DMS153 treated with DMSO at 0.1 percent for 48 hours (cell line): ENCODE measurements around the gene LNPK.
"Not testable (repeated sequence)": the region's sequence is repeated elsewhere in the genome, so short reads cannot be mapped to it uniquely, and the experiment has no call there.

Experiments
- DNase-seq: peaks from one replicate; lab custom pipeline; 2025; ENCODE audit not compliant: unreplicated experiment; lab: John Stamatoyannopoulos, UW

Gene LNPK

GRCh38 chr2:175976391-175977157, 25.5 kb downstream of the LNPK start:
- no peak for DNase-seq

GRCh38 chr2:175973373-175973772, 28.7 kb downstream of the LNPK start:
- DNase-seq, result no peak

DNA sequence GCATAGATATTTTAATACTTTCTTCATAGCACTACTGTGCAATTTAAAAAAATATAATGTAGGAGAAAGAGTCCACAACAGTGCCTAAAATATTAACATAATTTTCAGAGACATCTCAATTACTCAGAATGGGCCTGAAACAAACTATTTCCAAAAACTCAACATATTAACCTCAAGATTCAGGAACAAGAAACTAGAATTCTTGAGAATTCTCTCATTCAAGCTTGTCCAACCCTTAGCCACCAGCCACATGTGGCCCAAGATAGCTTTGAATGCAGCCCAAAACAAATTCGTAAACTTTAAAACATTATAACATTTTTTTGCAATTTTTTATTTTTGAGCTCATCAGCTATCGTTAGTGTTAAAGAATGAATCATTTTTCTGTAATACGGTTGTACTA, 35.2 kb downstream of the LNPK start:
- DNase-seq, result no peak

DNA sequence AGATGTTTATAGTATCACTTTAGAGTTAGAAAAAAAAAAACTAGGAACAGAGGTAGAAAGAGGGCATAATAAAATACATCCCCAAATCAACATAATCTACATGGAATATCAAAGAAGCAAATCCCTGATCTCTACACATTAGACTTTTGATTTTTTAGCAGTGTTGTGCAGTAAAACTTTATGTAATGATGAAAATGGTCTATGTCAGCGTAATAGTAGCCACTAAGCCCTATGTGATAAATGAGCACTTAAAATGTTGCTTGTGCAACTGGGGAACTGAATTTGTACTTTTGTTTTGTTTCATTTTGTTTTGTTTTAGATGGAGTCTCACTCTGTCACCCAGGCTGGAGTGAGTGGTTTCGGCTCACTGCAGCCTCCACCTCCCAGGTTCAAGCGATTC, 36.3 kb downstream of the LNPK start:
- no peak for DNase-seq

DNA sequence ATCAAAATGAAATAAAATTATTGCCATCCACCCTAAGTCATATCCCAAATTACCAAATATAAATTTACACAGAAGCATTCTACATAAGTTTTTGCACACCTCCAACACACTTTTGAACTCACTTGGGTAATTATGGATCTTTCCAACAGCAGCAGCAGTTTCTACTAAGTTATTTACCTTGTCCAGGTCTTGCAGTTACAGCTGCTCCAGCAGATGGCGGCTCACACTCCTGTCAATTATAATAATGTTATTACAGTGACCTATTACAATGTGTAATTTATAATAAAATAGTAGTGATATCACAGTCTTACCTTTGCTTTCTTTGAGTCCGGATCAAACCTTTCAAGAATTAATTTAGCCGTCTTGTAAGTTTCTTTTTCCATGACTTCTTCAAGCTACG, 37.9 kb downstream of the LNPK start:
- DNase-seq, result peak; percentile 11

GRCh38 chr2:175963171-175963570, 38.9 kb downstream of the LNPK start:
- not testable (repeated sequence) for DNase-seq

DNA sequence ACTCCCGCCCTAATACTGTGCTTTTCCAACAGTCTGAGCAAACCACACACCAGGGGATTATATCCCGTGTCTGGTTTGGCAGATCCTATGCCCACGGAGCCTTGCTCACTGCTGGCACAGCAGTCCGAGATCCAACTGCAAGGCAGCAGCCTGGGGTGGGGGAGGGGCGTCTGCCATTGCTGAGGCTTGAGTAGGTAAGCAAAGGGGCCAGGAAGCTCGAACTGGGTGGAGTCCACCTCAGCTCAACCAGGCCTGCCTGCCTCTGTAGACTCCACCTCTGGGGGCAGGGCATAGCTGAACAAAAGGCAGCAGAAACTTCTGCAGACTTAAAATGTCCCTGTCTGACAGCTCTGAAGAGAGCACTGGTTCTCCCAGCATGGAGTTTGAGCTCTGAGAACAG, 44.2 kb downstream of the LNPK start:
- DNase-seq, result no peak

GRCh38 chr2:175955136-175955535, 46.9 kb downstream of the LNPK start:
- no peak for DNase-seq

DNA sequence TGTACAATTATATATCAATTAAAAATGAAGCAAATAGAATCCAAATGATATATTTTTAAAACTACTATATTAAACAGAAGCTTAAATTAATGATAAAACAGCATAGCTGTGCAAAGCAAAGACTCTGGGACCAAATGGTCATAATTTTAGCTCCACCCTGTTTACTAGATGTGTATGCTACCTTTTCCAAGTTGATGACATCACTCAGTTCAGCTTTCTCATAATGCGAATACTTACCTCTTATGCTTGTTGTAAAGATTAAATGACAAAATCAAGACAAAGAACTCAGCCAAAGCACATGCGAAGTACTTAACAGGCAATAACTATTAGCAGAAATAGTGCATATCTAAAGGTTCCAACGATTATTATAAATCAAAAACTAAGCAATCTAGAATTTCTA, 51.6 kb downstream of the LNPK start:
- no peak for DNase-seq

GRCh38 chr2:175948191-175948590, 53.9 kb downstream of the LNPK start:
- DNase-seq, result no peak

GRCh38 chr2:175947073-175947472, 55.0 kb downstream of the LNPK start:
- DNase-seq, result no peak

- no peak for DNase-seq
Observed at GRCh38 chr2:175941699-175942098, 60.4 kb downstream of the LNPK start.

GRCh38 chr2:175937216-175937615, 64.9 kb downstream of the LNPK start:
- DNase-seq, result no peak

- DNase-seq, result no peak
Observed at GRCh38 chr2:175935289-175936181, 66.5 kb downstream of the LNPK start.

DNA sequence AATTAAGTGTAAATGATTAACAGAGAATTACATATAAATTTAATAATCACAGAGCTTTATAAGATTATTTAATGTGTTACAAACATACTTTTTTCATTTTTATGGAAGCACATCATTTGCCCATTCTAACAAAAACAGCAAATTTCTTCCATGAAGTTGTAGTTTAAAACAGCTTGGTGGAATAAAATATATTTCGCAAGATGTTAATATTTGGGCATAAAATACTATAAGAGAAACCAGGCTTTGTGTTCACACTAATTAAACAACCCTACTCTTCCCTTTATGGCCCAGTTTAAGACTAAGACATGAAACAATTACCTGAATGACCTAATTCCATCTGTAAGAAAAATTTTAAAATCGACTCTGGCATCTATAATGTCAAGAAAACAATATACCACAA, 69.4 kb downstream of the LNPK start:
- no peak for DNase-seq

GRCh38 chr2:175931805-175932204, 70.3 kb downstream of the LNPK start:
- no peak for DNase-seq

DNA sequence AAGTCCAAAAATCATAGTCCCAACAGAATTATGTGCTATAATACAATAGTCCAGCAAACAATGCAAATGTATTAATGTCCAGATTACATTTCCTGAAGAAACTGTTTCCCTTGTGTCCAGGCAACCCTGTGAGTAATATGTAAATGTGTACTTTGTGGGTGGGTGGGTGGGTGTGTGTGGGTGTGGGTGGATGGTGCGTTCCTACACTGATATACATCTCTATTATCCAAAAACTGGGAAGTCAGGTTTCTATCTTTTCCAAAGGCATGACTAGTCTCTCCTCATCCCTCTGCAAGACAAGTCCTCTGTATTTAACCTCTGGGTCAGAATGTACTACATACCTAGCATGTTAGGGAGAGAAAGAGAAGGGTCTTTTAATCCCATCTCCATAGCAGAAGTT, 71.6 kb downstream of the LNPK start:
- DNase-seq, result no peak

DNA sequence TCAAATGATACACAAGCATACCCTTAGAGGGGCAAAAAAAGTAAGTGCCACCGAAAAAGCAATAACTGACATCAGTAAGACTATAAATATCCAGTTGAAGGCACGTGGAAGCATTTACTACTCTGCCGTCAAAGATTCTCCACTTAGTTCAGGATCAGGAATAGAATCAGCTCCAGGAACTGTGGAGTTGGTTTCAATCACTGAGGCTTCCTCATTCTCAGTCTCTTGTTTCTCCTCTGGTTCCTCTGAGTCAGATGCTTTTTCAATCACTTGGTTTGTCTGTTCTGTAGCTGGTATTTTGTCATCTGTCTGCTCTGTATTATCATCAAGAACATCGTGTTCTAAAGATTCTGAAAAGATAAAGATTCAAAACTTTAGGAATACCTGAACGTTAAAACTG, 72.2 kb downstream of the LNPK start:
- no peak for DNase-seq

- DNase-seq, result no peak
Observed at GRCh38 chr2:175926272-175926671, 75.8 kb downstream of the LNPK start.

GRCh38 chr2:175922160-175922559, 79.9 kb downstream of the LNPK start:
- no peak for DNase-seq

- no peak for DNase-seq
Observed at GRCh38 chr2:175918935-175919334, 83.1 kb downstream of the LNPK start.

DNA sequence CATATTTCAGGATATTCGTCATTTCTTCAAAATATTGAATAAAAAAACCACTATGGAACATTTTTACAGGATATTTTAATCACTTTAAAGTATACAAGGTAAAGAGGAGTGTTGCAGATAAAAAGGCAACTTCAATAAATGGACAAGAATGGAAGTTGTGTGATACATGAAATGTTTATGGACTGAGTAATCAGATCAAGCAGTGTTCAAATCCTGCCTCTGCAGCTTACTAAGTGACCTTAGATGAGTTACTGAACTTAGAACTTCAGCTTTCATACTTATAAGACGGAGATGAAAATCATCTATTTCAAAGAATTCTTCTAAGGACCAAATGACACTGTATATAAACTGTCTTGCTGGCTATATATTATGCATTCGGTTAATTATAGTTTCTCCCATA, 87.2 kb downstream of the LNPK start:
- DNase-seq, result no peak
